ENCODE data around the gene PSKH1. TPM values are rescaled to one million over a fixed set of nuclear protein-coding genes. Genes with fewer than 3 reads are reported as not detected.
"Not testable (repeated sequence)": the region's sequence is repeated elsewhere in the genome, so short reads cannot be mapped to it uniquely, and the experiment has no call there.

The PSKH1 gene
- total RNA-seq, 1 donor from 2014 or later = 19.5 TPM

DNA sequence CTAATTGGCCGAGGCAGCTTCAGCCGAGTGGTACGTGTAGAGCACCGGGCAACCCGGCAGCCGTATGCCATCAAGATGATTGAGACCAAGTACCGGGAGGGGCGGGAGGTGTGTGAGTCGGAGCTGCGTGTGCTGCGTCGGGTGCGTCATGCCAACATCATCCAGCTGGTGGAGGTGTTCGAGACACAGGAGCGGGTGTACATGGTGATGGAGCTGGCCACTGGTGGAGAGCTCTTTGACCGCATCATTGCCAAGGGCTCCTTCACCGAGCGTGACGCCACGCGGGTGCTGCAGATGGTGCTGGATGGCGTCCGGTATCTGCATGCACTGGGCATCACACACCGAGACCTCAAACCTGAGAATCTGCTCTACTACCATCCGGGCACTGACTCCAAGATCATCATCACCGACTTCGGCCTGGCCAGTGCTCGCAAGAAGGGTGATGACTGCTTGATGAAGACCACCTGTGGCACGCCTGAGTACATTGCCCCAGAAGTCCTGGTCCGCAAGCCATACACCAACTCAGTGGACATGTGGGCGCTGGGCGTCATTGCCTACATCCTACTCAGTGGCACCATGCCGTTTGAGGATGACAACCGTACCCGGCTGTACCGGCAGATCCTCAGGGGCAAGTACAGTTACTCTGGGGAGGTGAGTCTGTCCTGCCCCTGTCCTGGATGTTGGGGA lies 16.1 kb downstream of the PSKH1 start:
- Histone ChIP-seq H3K9me3 (replicated peaks) (no peaks in the 10 kb centered on the region), H3K4me1 (peaks cover 11% of the 10 kb centered on the region), H3K27me3 (ENCODE audit: low read depth) (no peaks in the 10 kb centered on the region), H3K27ac (replicated peaks) (no peak overlapping the region), H3K4me3 (no peak overlapping the region), H3K36me3 (peaks cover 31% of the 10 kb centered on the region)
- no peak for DNase-seq
- intact Hi-C loops (cut with micrococcal nuclease) = no loop called here
- TF ChIP-seq, protein P1, sequence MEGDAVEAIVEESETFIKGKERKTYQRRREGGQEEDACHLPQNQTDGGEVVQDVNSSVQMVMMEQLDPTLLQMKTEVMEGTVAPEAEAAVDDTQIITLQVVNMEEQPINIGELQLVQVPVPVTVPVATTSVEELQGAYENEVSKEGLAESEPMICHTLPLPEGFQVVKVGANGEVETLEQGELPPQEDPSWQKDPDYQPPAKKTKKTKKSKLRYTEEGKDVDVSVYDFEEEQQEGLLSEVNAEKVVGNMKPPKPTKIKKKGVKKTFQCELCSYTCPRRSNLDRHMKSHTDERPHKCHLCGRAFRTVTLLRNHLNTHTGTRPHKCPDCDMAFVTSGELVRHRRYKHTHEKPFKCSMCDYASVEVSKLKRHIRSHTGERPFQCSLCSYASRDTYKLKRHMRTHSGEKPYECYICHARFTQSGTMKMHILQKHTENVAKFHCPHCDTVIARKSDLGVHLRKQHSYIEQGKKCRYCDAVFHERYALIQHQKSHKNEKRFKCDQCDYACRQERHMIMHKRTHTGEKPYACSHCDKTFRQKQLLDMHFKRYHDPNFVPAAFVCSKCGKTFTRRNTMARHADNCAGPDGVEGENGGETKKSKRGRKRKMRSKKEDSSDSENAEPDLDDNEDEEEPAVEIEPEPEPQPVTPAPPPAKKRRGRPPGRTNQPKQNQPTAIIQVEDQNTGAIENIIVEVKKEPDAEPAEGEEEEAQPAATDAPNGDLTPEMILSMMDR (IDR thresholded peaks at IDR 0.05; ENCODE audit: borderline replicate concordance) = no peak

DNA sequence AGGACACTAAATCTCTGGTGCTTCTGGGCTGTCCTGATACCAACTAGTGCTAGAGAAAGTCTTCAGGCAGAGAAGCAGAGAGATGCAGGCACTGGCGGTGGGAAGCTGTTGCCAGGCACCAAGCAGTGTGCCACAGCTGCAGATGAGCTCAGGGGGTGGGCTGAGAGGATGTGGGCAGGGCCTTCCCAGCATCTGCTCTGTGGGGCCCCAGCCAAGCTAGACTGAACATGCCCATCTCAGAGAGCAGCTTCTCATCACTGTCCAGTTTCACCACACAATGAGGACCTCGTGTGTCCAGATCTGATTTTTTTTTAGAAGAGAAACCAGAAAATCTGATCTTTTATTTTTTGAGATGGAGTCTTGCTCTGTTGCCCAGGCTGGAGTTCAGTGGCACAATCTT lies 17.1 kb downstream of the PSKH1 start:
- Histone ChIP-seq H3K4me1 (peaks cover 17% of the 10 kb centered on the region), H3K9me3 (replicated peaks) (no peaks in the 10 kb centered on the region), H3K36me3 (peaks cover 31% of the 10 kb centered on the region), H3K4me3 (no peak overlapping the region), H3K27ac (replicated peaks) (no peak overlapping the region), H3K27me3 (ENCODE audit: low read depth) (no peaks in the 10 kb centered on the region)
- intact Hi-C loops (cut with micrococcal nuclease) = no loop called here
- DNase-seq = no peak
- TF ChIP-seq, protein P1 (IDR thresholded peaks at IDR 0.05; ENCODE audit: borderline replicate concordance) = no peak

DNA sequence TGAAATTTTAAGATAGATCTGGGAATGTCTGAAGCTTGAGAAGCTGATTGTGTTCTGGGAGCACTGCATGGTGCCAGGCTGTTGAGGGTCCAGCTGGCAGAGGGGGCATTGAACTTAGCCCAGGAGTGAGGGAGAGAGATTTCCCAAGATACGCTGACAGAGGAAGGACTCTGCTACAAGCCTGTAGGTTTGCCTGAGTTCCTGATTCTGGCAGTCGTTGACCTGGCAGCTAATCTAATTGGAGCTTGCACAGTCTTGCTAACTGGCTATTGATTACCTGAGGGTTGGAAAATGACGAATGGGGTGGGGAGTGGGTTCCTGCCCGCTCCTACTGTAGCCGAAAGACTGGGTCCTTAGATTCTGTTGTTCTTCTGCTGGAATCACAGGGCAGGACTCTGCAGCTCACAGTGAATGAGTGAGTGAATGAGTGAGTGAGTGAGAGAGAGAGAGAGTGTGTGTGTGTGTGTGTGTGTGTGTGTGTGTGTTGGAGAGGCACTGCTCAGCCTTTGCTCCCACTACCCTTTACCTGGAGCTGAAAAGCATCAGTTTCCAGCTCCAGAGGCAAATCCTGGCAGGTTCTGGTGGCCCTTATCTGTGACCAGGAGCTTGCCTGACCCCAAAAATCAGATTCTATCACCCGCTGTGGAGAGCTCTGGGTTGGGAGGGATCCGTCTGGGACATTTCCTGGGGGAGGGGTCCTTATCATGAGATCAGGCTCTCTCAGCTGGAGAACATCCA lies 21.9 kb downstream of the PSKH1 start:
- peaks cover 24% of the 10 kb centered on the region for H3K36me3 ChIP-seq
- intact Hi-C loops (cut with micrococcal nuclease) = no loop called here
- TF ChIP-seq, protein P1 (IDR thresholded peaks at IDR 0.05; ENCODE audit: borderline replicate concordance) = no peak
- peaks cover 65% of the 10 kb centered on the region for H3K4me1 ChIP-seq
- no peak for DNase-seq
- no peaks in the 10 kb centered on the region for H3K27me3 ChIP-seq (ENCODE audit: low read depth)
- no peak overlapping the region for H3K27ac ChIP-seq (replicated peaks)
- no peaks in the 10 kb centered on the region for H3K9me3 ChIP-seq (replicated peaks)
- H3K4me3 ChIP-seq = no peak overlapping the region

DNA sequence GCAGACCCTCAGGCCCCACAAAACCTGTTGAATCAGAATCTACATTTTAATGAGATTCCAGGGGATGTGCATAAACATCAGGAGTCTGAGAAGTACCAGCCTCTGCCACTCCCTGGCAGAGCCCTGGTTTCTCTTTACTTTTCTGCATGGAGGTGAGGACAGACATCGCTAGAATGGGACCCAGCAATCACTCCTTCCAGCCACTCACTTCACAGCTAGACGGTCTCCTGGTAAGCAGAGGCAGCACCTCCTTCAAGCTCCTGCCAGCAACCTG lies 22.4 kb downstream of the PSKH1 start:
- DNase-seq; H3K27ac ChIP-seq (replicated peaks); H3K27me3 ChIP-seq (ENCODE audit: low read depth); H3K9me3 ChIP-seq (replicated peaks); intact Hi-C loops (cut with micrococcal nuclease); H3K4me3 ChIP-seq: not testable (repeated sequence)
- H3K4me1 ChIP-seq = peaks cover 70% of the 10 kb centered on the region
- peaks cover 19% of the 10 kb centered on the region for H3K36me3 ChIP-seq

DNA sequence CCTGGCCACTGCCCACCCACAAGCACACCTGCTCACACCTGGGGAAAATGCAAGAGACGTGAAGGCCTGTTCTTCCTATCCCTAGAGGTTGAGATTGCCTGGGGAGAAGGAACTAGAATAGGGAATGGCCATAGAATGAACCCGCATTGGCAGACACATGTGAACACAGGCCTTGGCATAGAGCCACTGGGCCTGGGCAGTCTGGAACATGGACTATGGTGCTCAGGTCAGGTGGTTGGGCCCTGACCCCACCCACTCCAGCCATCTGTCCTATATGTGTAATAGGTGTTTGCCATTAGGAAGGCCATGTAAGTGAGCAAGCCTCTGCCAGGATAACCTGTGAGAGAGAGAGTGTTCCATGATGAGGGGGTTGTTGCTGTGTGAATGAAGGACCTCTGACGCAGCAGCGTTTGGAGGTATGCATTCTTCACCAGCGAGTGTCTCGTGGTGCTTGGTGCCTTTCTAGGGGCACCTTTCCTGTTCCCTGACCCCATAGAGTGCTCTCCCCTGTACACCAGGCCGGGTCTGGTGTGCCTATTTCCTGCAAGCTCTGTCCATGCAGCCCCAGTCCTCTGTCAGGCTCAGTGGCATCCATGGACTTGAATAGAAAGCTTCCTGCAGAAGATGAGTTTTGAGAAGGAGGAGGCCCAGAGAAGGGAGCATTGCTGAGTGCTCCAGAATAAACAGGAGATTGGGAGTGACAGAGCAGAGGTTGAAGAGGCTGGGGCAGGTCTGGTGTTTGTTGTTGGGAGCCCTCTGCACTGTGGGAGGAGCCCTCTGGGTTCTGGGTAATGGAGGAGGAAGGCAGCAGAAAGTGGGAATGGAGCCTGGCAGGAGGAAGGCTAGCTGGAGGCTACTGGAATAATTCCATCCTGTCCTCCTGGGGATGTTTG lies 23.0 kb downstream of the PSKH1 start:
- Histone ChIP-seq H3K27ac (replicated peaks) (peak overlapping the region; percentile 76), H3K4me3 (no peak overlapping the region), H3K4me1 (peaks cover 74% of the 10 kb centered on the region), H3K36me3 (peaks cover 12% of the 10 kb centered on the region), H3K9me3 (replicated peaks) (no peaks in the 10 kb centered on the region), H3K27me3 (ENCODE audit: low read depth) (no peaks in the 10 kb centered on the region)
- intact Hi-C loops (cut with micrococcal nuclease) = no loop called here
- TF ChIP-seq, protein P1 (IDR thresholded peaks at IDR 0.05; ENCODE audit: borderline replicate concordance) = no peak
- DNase-seq = no peak
